B cell (primary cell): ENCODE measurements around the gene RSBN1. TPM values are rescaled to one million over a fixed set of nuclear protein-coding genes. Genes with fewer than 3 reads are reported as not detected.
"Not testable (repeated sequence)": the region's sequence is repeated elsewhere in the genome, so short reads cannot be mapped to it uniquely, and the experiment has no call there.

Experiments used
- ATAC-seq: fragments of 200-7000 bp; cut with Tn5 transposase; one replicate; pipeline ENCODE4 v1.10.0; 2021; ENCODE audit warnings: low read depth, mild to moderate bottlenecking, moderate number of reproducible peaks, moderate library complexity
- CTCF ChIA-PET: fragments of 350-600 bp; sonication (Branson Sonifier 250); formaldehyde crosslinking; loops from one replicate; lab custom pipeline; 2021; ENCODE audit warnings: antibody characterized with exemption, inconsistent platforms; lab: Charles Lee
- POLR2A ChIA-PET: fragments of 350-600 bp; sonication (Branson Sonifier 250); formaldehyde crosslinking; loops from one replicate; lab custom pipeline; 2021; ENCODE audit warnings: antibody characterized with exemption; lab: Charles Lee
- DNase-seq: peaks from one replicate; pipeline ENCODE4 v3.0.0; 2013
- H2AFZ ChIP-seq: 2 replicates; pipeline ENCODE4 v1.6.1; 2012; ENCODE audit warnings: mild to moderate bottlenecking, low read depth, low read length; ENCODE audit not compliant: insufficient read depth, poor library complexity, severe bottlenecking
- H3K27ac ChIP-seq, 2 donors: 1 replicate in 1 of 2; 2 replicates in 1 of 2; pipeline ENCODE4 v1.5.1; 2012 to 2013; ENCODE audit warnings: low read length in 2 of 2, mild to moderate bottlenecking in 2 of 2, moderate library complexity in 1 of 2
- H3K27me3 ChIP-seq, 4 experiments: fragments of 200-600 bp in 1 of 4; sonication (generic) in 1 of 4; replicated peaks in 1 of 4; 1 replicate in 2 of 4; 2 replicates in 2 of 4; pipeline versions ENCODE4 v1.6.1 to v1.7.0; 2013 to 2016; ENCODE audit warnings: low read length in 3 of 4, mild to moderate bottlenecking in 2 of 4, mixed read lengths in 1 of 4, moderate library complexity in 1 of 4; ENCODE audit not compliant: insufficient read depth in 4 of 4, control insufficient read depth in 3 of 4; ENCODE audit errors: control extremely low read depth in 1 of 4
- H3K36me3 ChIP-seq, 2 experiments: replicated peaks in 1 of 2; 1 replicate in 1 of 2; 2 replicates in 1 of 2; pipeline versions ENCODE4 v1.6.1 to v1.7.1; 2013; ENCODE audit warnings: low read length in 1 of 2; ENCODE audit not compliant: insufficient read depth in 2 of 2, control insufficient read depth in 1 of 2; ENCODE audit errors: control extremely low read depth in 1 of 2, extremely low read depth in 1 of 2
- H3K4me1 ChIP-seq, 2 donors: fragments of 200-600 bp in 1 of 2; sonication (generic) in 1 of 2; 1 replicate in 1 of 2; 2 replicates in 1 of 2; pipeline versions ENCODE4 v1.5.1 to v1.6.1; 2013 to 2017; ENCODE audit warnings: low read length in 2 of 2; ENCODE audit not compliant: control insufficient read depth in 2 of 2, insufficient read depth in 2 of 2
- H3K4me2 ChIP-seq: replicated peaks from 2 replicates; pipeline ENCODE3; 2012; ENCODE audit warnings: mild to moderate bottlenecking, low read depth, low read length; ENCODE audit not compliant: poor library complexity, severe bottlenecking
- H3K4me3 ChIP-seq, 5 experiments: fragments of 200-600 bp in 1 of 5; sonication (generic) in 1 of 5; 1 replicate in 3 of 5; 2 replicates in 2 of 5; pipeline versions ENCODE4 v1.5.1 to v1.7.0; 2011 to 2016; ENCODE audit warnings: low read length in 4 of 5, mild to moderate bottlenecking in 4 of 5, low read depth in 2 of 5, control low read depth in 1 of 5, moderate library complexity in 1 of 5; ENCODE audit not compliant: insufficient read depth in 1 of 5; ENCODE audit errors: control extremely low read depth in 1 of 5, extremely low read depth in 1 of 5
- H3K79me2 ChIP-seq: fragments of 200-600 bp; sonication (generic); one replicate; pipeline ENCODE4 v1.6.0; 2016; ENCODE audit warnings: low read length; ENCODE audit not compliant: control insufficient read depth, insufficient read depth
- H3K9ac ChIP-seq: fragments of 200-600 bp; sonication (generic); 2 replicates; pipeline ENCODE4 v1.6.1; 2017; ENCODE audit warnings: mild to moderate bottlenecking, low read length, moderate library complexity
- H3K9me3 ChIP-seq, 3 donors: one replicate each; pipeline versions ENCODE4 v1.6.1 to v1.7.1; 2013; ENCODE audit warnings: low read length in 2 of 3; ENCODE audit not compliant: control insufficient read depth in 2 of 3, insufficient read depth in 1 of 3; ENCODE audit errors: control extremely low read depth in 1 of 3
- H4K20me1 ChIP-seq: 2 replicates; pipeline ENCODE4 v1.6.0; 2012; ENCODE audit warnings: mild to moderate bottlenecking, low read length; ENCODE audit not compliant: insufficient read depth, control insufficient read depth, poor library complexity, severe bottlenecking
- H3K27ac Mint-ChIP-seq: one replicate; pipeline ENCODE4 v1.8.0; 2021; ENCODE audit warnings: mixed read lengths
- H3K27me3 Mint-ChIP-seq: one replicate; pipeline ENCODE4 v1.8.0; 2021; ENCODE audit warnings: mixed read lengths
- H3K4me1 Mint-ChIP-seq: one replicate; pipeline ENCODE4 v1.8.0; 2021; ENCODE audit warnings: mixed read lengths
- H3K4me3 Mint-ChIP-seq: one replicate; pipeline ENCODE4 v1.8.0; 2021; ENCODE audit warnings: mixed read lengths
- H3K9me3 Mint-ChIP-seq: one replicate; pipeline ENCODE4 v1.8.0; 2022; ENCODE audit warnings: mixed read lengths; ENCODE audit not compliant: insufficient read depth
- CTCF ChIP-seq: fragments of 200-600 bp; IDR thresholded peaks from one replicate; pipeline ENCODE4 v1.8.0; 2022; ENCODE audit warnings: antibody characterized with exemption, mild to moderate bottlenecking
- EZH2 ChIP-seq: IDR thresholded peaks from 2 replicates; pipeline ENCODE4 v1.6.1; 2012; ENCODE audit warnings: borderline replicate concordance, low read depth, mild to moderate bottlenecking, moderate library complexity, low read length; ENCODE audit not compliant: insufficient read depth, poor library complexity, severe bottlenecking
- WGBS: methylation state at CpG from one replicate; pipeline ENCODE4 v1.1.5; 2013; ENCODE audit warnings: missing lambda C conversion rate; ENCODE audit not compliant: insufficient coverage; 5-methylcytosine and 5-hydroxymethylcytosine counted together
- intact Hi-C: fragments of 100-400 bp; cut with micrococcal nuclease; formaldehyde crosslinking; loops from one replicate; pipeline ENCODE4 v1.10.0; 2022
- polyA plus RNA-seq: library from polyadenylated mRNA; depleted of rRNA; stranded (reverse); fragments of >200 nt; gene quantifications from 2 replicates; pipeline ENCODE4 v1.2.3, GENCODE V29; 2012
- total RNA-seq, 2 donors: library from RNA; stranded (reverse); fragments of 120-200 nt in 1 of 2; gene quantifications; 1 replicate in 1 of 2; 2 replicates in 1 of 2; pipeline versions ENCODE4 v1.2.3 to v1.2.4, GENCODE V29; 2013 to 2022

The RSBN1 gene
- total and polyA plus RNA-seq, 2 donors (not counting 1 experiment from before 2014, with no cell fraction given), result 20.6 to 40.2 TPM

GRCh38 chr1:113758631-113759332 lies 53.5 kb downstream of the RSBN1 start:
- DNase-seq, result peak; percentile 79
- ChIA-PET POLR2A (interaction anchor here (0.7 to 1.8 kb wide), 2 partner anchors 53 to 74 kb away, joined by 3 to 8 read pairs; partner anchors contain the start of gene RSBN1), CTCF (interaction anchor here (0.9 to 1.6 kb wide), 3 partner anchors 53 to 665 kb away, joined by 3 to 7 read pairs (median 4); partner anchors contain the start of gene RSBN1)
- WGBS, result 0% methylated on average over 47 of the region's 55 CpGs
- no peaks in the 10 kb centered on the region for H3K27me3 Mint-ChIP-seq
- Histone ChIP-seq H3K27me3 (no peaks in the 10 kb centered on the region), H3K36me3 (peaks cover 0 to 2% of the 10 kb centered on the region in 2 experiments), H3K4me3 (peak overlapping the region; percentile 76 to 93 (median 92)), H3K4me1 (peaks cover 6 to 20% of the 10 kb centered on the region in 2 donors), H3K79me2 (peaks cover 15% of the 10 kb centered on the region), H3K27ac (peak overlapping the region; percentile 86 to 90), H3K9ac (peak overlapping the region; percentile 84), H3K4me2 (peak overlapping the region; percentile 85), H3K9me3 (no peaks in the 10 kb centered on the region), H2AFZ (peak overlapping the region; percentile 95), H4K20me1 (no peaks in the 10 kb centered on the region)
- TF ChIP-seq CTCF (no peak), EZH2 (no peak)
- H3K9me3 Mint-ChIP-seq, result no peaks in the 10 kb centered on the region
- peaks cover 23% of the 10 kb centered on the region for H3K4me1 Mint-ChIP-seq
- peak overlapping the region; percentile 99 for H3K4me3 Mint-ChIP-seq
- ATAC-seq, result peak; percentile 55
- intact Hi-C loops, result loop anchor here (1.0 to 10.0 kb wide), 8 partner anchors 54 to 1144 kb away; partner anchors contain the start of genes CAPZA1, CSDE1, DCLRE1B and HIPK1
- peak overlapping the region; percentile 99 for H3K27ac Mint-ChIP-seq

GRCh38 chr1:113756461-113756860 lies 55.8 kb downstream of the RSBN1 start:
- no peak overlapping the region for H3K4me3 ChIP-seq
- H3K4me2 ChIP-seq, result no peak overlapping the region
- ATAC-seq (no peak), DNase-seq (no peak)
- intact Hi-C loops, result loop anchor here (5.0 to 10.0 kb wide), 4 partner anchors 364 to 1142 kb away; partner anchors contain the start of genes CAPZA1, MAGI3, PPM1J and SLC16A1
- H3K79me2 ChIP-seq, result peaks cover 15% of the 10 kb centered on the region
- H3K4me1 Mint-ChIP-seq, result peaks cover 27% of the 10 kb centered on the region
- no peak overlapping the region for H3K27ac Mint-ChIP-seq
- no CpG with 5 or more reads among the region's 1 CpG for WGBS
- no peaks in the 10 kb centered on the region for H4K20me1 ChIP-seq
- H3K4me3 Mint-ChIP-seq, result peak overlapping the region; percentile 15
- no peak overlapping the region for H3K27ac ChIP-seq
- no peak overlapping the region for H2AFZ ChIP-seq
- TF ChIP-seq CTCF (no peak), EZH2 (no peak)
- no peaks in the 10 kb centered on the region for H3K27me3 ChIP-seq
- H3K27me3 Mint-ChIP-seq, result no peaks in the 10 kb centered on the region
- no peaks in the 10 kb centered on the region for H3K9me3 ChIP-seq
- ChIA-PET POLR2A (interaction anchor here (0.7 kb wide), 1 partner anchor 111 kb away, joined by 3 read pairs; no protein-coding TSS in a partner anchor), CTCF (no interaction called here)
- no peak overlapping the region for H3K9ac ChIP-seq
- H3K9me3 Mint-ChIP-seq, result no peaks in the 10 kb centered on the region
- H3K36me3 ChIP-seq, result peaks cover 0 to 2% of the 10 kb centered on the region in 2 experiments
- peaks cover 6 to 20% of the 10 kb centered on the region in 2 donors for H3K4me1 ChIP-seq

GRCh38 chr1:113753333-113753732 lies 58.9 kb downstream of the RSBN1 start:
- H3K27ac ChIP-seq, DNase-seq, ATAC-seq, H3K4me1 ChIP-seq, H4K20me1 ChIP-seq, H3K4me3 ChIP-seq, H3K4me3 Mint-ChIP-seq, H3K4me2 ChIP-seq, H3K9me3 ChIP-seq, H3K27me3 ChIP-seq, H3K36me3 ChIP-seq, H3K9me3 Mint-ChIP-seq, POLR2A ChIA-PET, H3K27ac Mint-ChIP-seq, H3K27me3 Mint-ChIP-seq, H2AFZ ChIP-seq, H3K9ac ChIP-seq: not testable (repeated sequence)
- intact Hi-C loops, result loop anchor here (10.0 kb wide), 1 partner anchor 1139 kb away; the partner anchor contains the start of genes CAPZA1 and ST7L
- H3K4me1 Mint-ChIP-seq, result peaks cover 18% of the 10 kb centered on the region
- CTCF ChIA-PET, result interaction anchor here (1.2 kb wide), 1 partner anchor 614 kb away, joined by 3 read pairs; no protein-coding TSS in a partner anchor
- H3K79me2 ChIP-seq, result peaks cover 11% of the 10 kb centered on the region
- 50% methylated on average over 4 of the region's 6 CpGs for WGBS
